ENCODE measurements around the gene PDLIM1. TPM values are rescaled to one million over a fixed set of nuclear protein-coding genes. Genes with fewer than 3 reads are reported as not detected.

PDLIM1 gene
- total and polyA plus RNA-seq, 10 of the 15 experiments (the other 5 are each of a cell fraction or from before 2014, with no cell fraction given): 95.7 to 714 (median 309) TPM

DNA sequence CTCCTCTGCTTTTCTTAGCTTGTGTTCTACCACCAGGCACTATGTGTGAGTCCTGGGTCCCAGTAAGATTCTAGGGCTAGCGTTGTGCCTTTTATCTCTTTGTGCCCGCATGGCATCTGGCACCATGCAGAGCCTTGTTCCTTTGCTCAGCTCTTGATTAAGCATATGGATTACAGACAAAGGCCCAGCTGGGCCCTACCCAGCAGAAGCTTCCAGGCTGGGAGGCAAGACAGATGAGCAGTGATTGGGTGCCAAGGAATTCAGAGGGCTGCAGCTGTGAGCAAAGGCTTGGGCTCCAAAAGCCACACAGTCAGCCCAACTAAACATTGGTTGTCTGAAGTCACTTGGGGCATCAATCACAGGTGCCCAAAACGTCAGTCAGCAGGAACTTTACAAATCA is 94.8 kb downstream of the PDLIM1 start (continued):
- TF ChIP-seq E4F1 (IDR thresholded peaks at IDR 0.05; ENCODE audit: borderline replicate concordance, partially characterized antibody) (no peak), GABPA (IDR thresholded peaks at IDR 0.05; ENCODE audit: low read depth) (no peak), TCF3 (IDR thresholded peaks at IDR 0.05; ENCODE audit: borderline replicate concordance, insufficient read depth, low read depth, low read length) (no peak), EED (IDR thresholded peaks at IDR 0.05; ENCODE audit: low read depth) (no peak)

GRCh38 chr10:95193944-95194343 is 96.9 kb downstream of the PDLIM1 start, which contains the start of gene ACSM6:
TSS of gene ACSM6 (plus strand) at chr10:95194238. CDS start at chr10:95194486, 248 bp downstream.
- H3K27ac ChIP-seq (ENCODE audit: control insufficient read depth, insufficient read depth): no peak within 1 kb of the TSS
- no peaks in the 10 kb centered on the region for H3K79me2 ChIP-seq (ENCODE audit: control insufficient read depth, insufficient read depth, low read length)
- ChIA-PET CTCF (interaction anchor here (1.1 to 1.4 kb wide), 2 partner anchors 93 to 180 kb away, joined by 3 read pairs; no protein-coding TSS in a partner anchor), RAD21 (ENCODE audit: unreplicated experiment) (no interaction called here), SMC1A (ENCODE audit: uncharacterized antibody, unreplicated experiment) (no interaction called here), POLR2A (no interaction called here)
- BruUV-seq (replicated peaks): no TSS peak
- no peaks in the 10 kb centered on the region for H3K27me3 ChIP-seq (replicated peaks in 1 of 2; ENCODE audit: control insufficient read depth in 2 of 2, insufficient read depth in 2 of 2, low read length in 1 of 2)
- no peaks in the 10 kb centered on the region for H3K9me3 ChIP-seq (replicated peaks; ENCODE audit: control insufficient read depth, insufficient read depth, low read length)
- no peak for DNase-seq (ENCODE audit: low read depth, low spot score)
- no peak for TF ChIP-seq IRF5 (IDR thresholded peaks at IDR 0.05; ENCODE audit: borderline replicate concordance)
- no peak for TF ChIP-seq BMI1 (IDR thresholded peaks at IDR 0.05; ENCODE audit: borderline replicate concordance)
- no peak for TF ChIP-seq SREBF1 (IDR thresholded peaks at IDR 0.05; ENCODE audit: low read length)
- no peak for TF ChIP-seq IKZF1 (conservative IDR thresholded peaks at IDR 0.05)
- TF ChIP-seq IKZF2 (IDR thresholded peaks at IDR 0.05): no peak
- no peak for TF ChIP-seq CHD2 (IDR thresholded peaks at IDR 0.05; ENCODE audit: borderline replicate concordance, low read depth, low read length)
- no peak for TF ChIP-seq POLR2AphosphoS5 (IDR thresholded peaks at IDR 0.05; ENCODE audit: low read length)
- TF ChIP-seq NR2C2 (IDR thresholded peaks at IDR 0.05; ENCODE audit: borderline replicate concordance, control insufficient read depth, insufficient read length, low read depth): no peak
- TF ChIP-seq ATF7 (IDR thresholded peaks at IDR 0.05; ENCODE audit: low read depth): no peak
- no peaks in the 10 kb centered on the region for H3K4me1 ChIP-seq (ENCODE audit: control insufficient read depth, insufficient read depth, low read length)
- H4K20me1 ChIP-seq (ENCODE audit: control insufficient read depth, insufficient read depth): no peaks in the 10 kb centered on the region
- in situ Hi-C loops (cut with MboI) (no loop called here), intact Hi-C loops (cut with micrococcal nuclease; ENCODE audit: unreplicated experiment) (no loop called here)
- no peak within 1 kb of the TSS for H3K4me2 ChIP-seq (ENCODE audit: control insufficient read depth, insufficient read depth)
- no peak within 1 kb of the TSS for H2AFZ ChIP-seq (ENCODE audit: control insufficient read depth, low read depth, low read length)
- ATAC-seq: no peak
- no peak within 1 kb of the TSS for H3K4me3 ChIP-seq
- no peak for FAIRE-seq
- no peak within 1 kb of the TSS for H3K9ac ChIP-seq (ENCODE audit: control insufficient read depth, insufficient read depth, low read length)
- WGBS (ENCODE audit: insufficient coverage, insufficient replicate concordance, low lambda C conversion rate, missing lambda C conversion rate): 94% methylated on average over 1 of the region's 1 CpG
- H3K36me3 ChIP-seq (ENCODE audit: control insufficient read depth in 2 of 2, insufficient read depth in 2 of 2, low read length in 1 of 2): no peaks in the 10 kb centered on the region

All from GM12878 (cell line).